Right lobe of liver (tissue), 6 donors: Measurements from ENCODE around the gene RPS6KA4. TPM values are rescaled to one million over a fixed set of nuclear protein-coding genes. Genes with fewer than 3 reads are reported as not detected.
A peak's percentile ranks its signal among the peaks of the same experiment; 100 is the strongest.

Source experiments
- ATAC-seq, 4 donors: fragments of 200-7000 bp; cut with Tn5 transposase; one replicate each; pipeline ENCODE4 v1.9.1; 2020; ENCODE audit warnings: mild to moderate bottlenecking in 4 of 4, moderate library complexity in 4 of 4
- DNase-seq, 3 donors: peaks; one replicate each; pipeline ENCODE4 v3.0.0-alpha.2; 2020
- H3K27ac ChIP-seq, 3 donors: fragments of 200-600 bp; one replicate each; pipeline ENCODE4 v1.8.0; 2022
- H3K27me3 ChIP-seq, 2 donors: fragments of 200-600 bp; one replicate each; pipeline ENCODE4 v1.8.0; 2022
- H3K36me3 ChIP-seq, 4 donors: fragments of 200-600 bp; sonication (generic) in 1 of 4; one replicate each; pipeline versions ENCODE4 v1.5.1 to v1.8.0; 2017 to 2022; ENCODE audit warnings: control low read depth in 1 of 4
- H3K4me1 ChIP-seq, 4 donors: fragments of 200-600 bp; sonication (generic) in 1 of 4; one replicate each; pipeline versions ENCODE4 v1.5.1 to v1.8.0; 2017 to 2022; ENCODE audit warnings: control low read depth in 1 of 4
- H3K4me3 ChIP-seq, 3 donors: fragments of 200-600 bp; one replicate each; pipeline ENCODE4 v1.8.0; 2022
- H3K9me3 ChIP-seq, 4 donors: fragments of 200-600 bp; sonication (generic) in 1 of 4; one replicate each; pipeline versions ENCODE4 v1.5.1 to v1.8.0; 2017 to 2022; ENCODE audit warnings: control low read depth in 1 of 4
- CTCF ChIP-seq, 4 donors: fragments of 200-600 bp in 3 of 4; fragments of 450-650 bp in 1 of 4; IDR thresholded peaks; one replicate each; pipeline versions ENCODE4 v1.5.1 to v1.8.0; 2016 to 2022; ENCODE audit warnings: antibody characterized with exemption in 4 of 4, mild to moderate bottlenecking in 2 of 4
- POLR2A ChIP-seq: fragments of 450-650 bp; IDR thresholded peaks from one replicate; pipeline ENCODE4 v1.6.1; 2017; ENCODE audit warnings: antibody characterized with exemption, mild to moderate bottlenecking
- WGBS: methylation state at CpG from one replicate; pipeline ENCODE4 v1.1.6; 2018; ENCODE audit warnings: low coverage, low lambda C conversion rate; ENCODE audit not compliant: insufficient coverage; ENCODE audit errors: missing lambda C conversion rate; 5-methylcytosine and 5-hydroxymethylcytosine counted together
- intact Hi-C, 2 donors: fragments of 100-400 bp; cut with DNase I; formaldehyde crosslinking; loops; one replicate each; pipeline versions ENCODE4 v1.11.2 to v1.14.1; 2022
- total RNA-seq, 6 experiments: library from RNA; depleted of rRNA in 2 of 6; stranded (reverse); fragments of >200 nt in 2 of 6; fragmentation: NEBNext Ultra II Directional in 3 of 6; extraction: Animal tissue kit (Norgen Biotek cat#: 25700) in 3 of 6; gene quantifications; one replicate each; pipeline versions ENCODE4 v1.1.0 to v1.2.4, GENCODE V29; 2016 to 2023
- donor health status: DM: no; HTN: yes; CAD: no.
- donor health status: DM: no; HTN: no; CAD: no.
- donor health status: DM: no; HTN: no; CAD: no.
- donor health status: DM: no; HTN: yes; CAD: no.
- donor health status: DM: no; HTN: yes; CAD: no.

Gene RPS6KA4
- total RNA-seq, 6 experiments from 2014 or later = 6.6 to 17.9 (median 10.3) TPM

GRCh38 chr11:64351136-64351631 lies 7.8 kb upstream of the RPS6KA4 start:
- no peaks in the 10 kb centered on the region for H3K9me3 ChIP-seq
- no CpG with 5 or more reads among the region's 18 CpGs for WGBS
- DNase-seq = no peak
- no peaks in the 10 kb centered on the region for H3K36me3 ChIP-seq
- peaks cover 0 to 14% (median 0%) of the 10 kb centered on the region in 4 donors for H3K4me1 ChIP-seq
- no peak overlapping the region for H3K4me3 ChIP-seq
- TF ChIP-seq CTCF (IDR thresholded peaks at IDR 0.05) = no peak
- no peak for TF ChIP-seq POLR2A
- no peak for ATAC-seq
- intact Hi-C loops = no loop called here
- H3K27me3 ChIP-seq = no peaks in the 10 kb centered on the region
- H3K27ac ChIP-seq = no peak overlapping the region

GRCh38 chr11:64352099-64352994 lies 6.6 kb upstream of the RPS6KA4 start:
- H3K36me3 ChIP-seq = no peaks in the 10 kb centered on the region
- H3K27me3 ChIP-seq = no peaks in the 10 kb centered on the region
- WGBS = 87% methylated on average over 4 of the region's 33 CpGs
- no peak overlapping the region for H3K4me3 ChIP-seq
- no peak overlapping the region for H3K27ac ChIP-seq
- TF ChIP-seq CTCF (IDR thresholded peaks at IDR 0.05) (no peak), POLR2A (no peak)
- no peaks in the 10 kb centered on the region for H3K9me3 ChIP-seq
- intact Hi-C loops = no loop called here
- peaks cover 0 to 14% (median 0%) of the 10 kb centered on the region in 4 donors for H3K4me1 ChIP-seq
- DNase-seq (no peak), ATAC-seq (no peak)

- Histone ChIP-seq H3K27me3 (no peaks in the 10 kb centered on the region), H3K36me3 (no peaks in the 10 kb centered on the region), H3K4me1 (peaks cover 0 to 15% (median 0%) of the 10 kb centered on the region in 4 donors), H3K27ac (no peak overlapping the region), H3K4me3 (no peak overlapping the region), H3K9me3 (no peaks in the 10 kb centered on the region)
- ATAC-seq (no peak), DNase-seq (peak in 1 of 3 donors; percentile 53)
- intact Hi-C loops = no loop called here
- no CpG with 5 or more reads among the region's 34 CpGs for WGBS
- TF ChIP-seq POLR2A (no peak), CTCF (IDR thresholded peaks at IDR 0.05) (no peak)
These were observed 5.8 kb upstream of the RPS6KA4 start for GRCh38 chr11:64352995-64353714.

GRCh38 chr11:64353715-64354506 lies 5.1 kb upstream of the RPS6KA4 start:
- Histone ChIP-seq H3K9me3 (no peaks in the 10 kb centered on the region), H3K27me3 (no peaks in the 10 kb centered on the region), H3K36me3 (no peaks in the 10 kb centered on the region), H3K4me3 (no peak overlapping the region), H3K4me1 (peaks cover 0 to 21% (median 2%) of the 10 kb centered on the region in 4 donors), H3K27ac (no peak overlapping the region)
- WGBS = 77% methylated on average over 4 of the region's 20 CpGs
- TF ChIP-seq POLR2A (no peak), CTCF (IDR thresholded peaks at IDR 0.05) (no peak)
- DNase-seq (peak in 2 of 3 donors; percentile 45 to 64), ATAC-seq (peak in 1 of 4 donors; percentile 36)
- intact Hi-C loops = no loop called here
